K562 (cell line): ENCODE results near the gene FOXD3. TPM values are rescaled to one million over a fixed set of nuclear protein-coding genes. Genes with fewer than 3 reads are reported as not detected.

Experiments
- AFF1 ChIP-seq, 2 experiments: fragments of 450-650 bp; IDR thresholded peaks; 2 replicates each; pipeline ENCODE4 v1.6.1; 2018; ENCODE audit warnings: mild to moderate bottlenecking in 2 of 2, low read depth in 1 of 2; ENCODE audit not compliant: partially characterized antibody in 2 of 2
- CAMTA2 ChIP-seq: fragments of 250-450 bp; sonication (Bioruptor Pico); conservative IDR thresholded peaks from 2 replicates; pipeline ENCODE4 v1.5.1; 2022
- EGR1 ChIP-seq: fragments of 450-650 bp; conservative IDR thresholded peaks from 2 replicates; pipeline ENCODE4 v1.6.1; 2017; ENCODE audit warnings: mild to moderate bottlenecking
- FOXJ3 ChIP-seq: sonication (generic); formaldehyde crosslinking; IDR thresholded peaks from 2 replicates; pipeline ENCODE4 v1.4.0; 2020; ENCODE audit warnings: mild to moderate bottlenecking, missing genetic modification reagents
- HDGF ChIP-seq: fragments of 450-650 bp; IDR thresholded peaks from 2 replicates; pipeline ENCODE4 v1.6.1; 2016
- HMG20B ChIP-seq: fragments of 250-450 bp; sonication (Bioruptor Pico); IDR thresholded peaks from 2 replicates; pipeline ENCODE4 v1.5.0; 2021; ENCODE audit warnings: mild to moderate bottlenecking
- KLF13 ChIP-seq: fragments of 450-650 bp; IDR thresholded peaks from 2 replicates; pipeline ENCODE4 v1.6.1; 2016; ENCODE audit warnings: missing genetic modification characterization, low read depth, mild to moderate bottlenecking, missing compliant biosample characterization, moderate library complexity, borderline replicate concordance
- MEIS2 ChIP-seq: fragments of 450-650 bp; IDR thresholded peaks from 2 replicates; pipeline ENCODE4 v1.6.1; 2014; ENCODE audit warnings: mild to moderate bottlenecking; ENCODE audit not compliant: partially characterized antibody
- NCOA4 ChIP-seq: fragments of 450-650 bp; IDR thresholded peaks from 2 replicates; pipeline ENCODE4 v1.6.1; 2018; ENCODE audit warnings: mild to moderate bottlenecking; ENCODE audit not compliant: partially characterized antibody
- NR2C2 ChIP-seq, 2 experiments: fragments of 200-800 bp in 1 of 2; sonication (Bioruptor generic) in 1 of 2; sonication (generic) in 1 of 2; formaldehyde crosslinking in 1 of 2; IDR thresholded peaks; 2 replicates each; pipeline versions ENCODE4 v1.6.1 to v1.8.0; 2016 to 2022; ENCODE audit warnings: mild to moderate bottlenecking in 1 of 2, missing compliant biosample characterization in 1 of 2, missing genetic modification characterization in 1 of 2, missing genetic modification reagents in 1 of 2
- NR2F6 ChIP-seq: fragments of 450-650 bp; formaldehyde crosslinking; IDR thresholded peaks from 2 replicates; pipeline ENCODE4 v1.4.0; 2020; ENCODE audit warnings: mild to moderate bottlenecking
- POLR3G ChIP-seq: IDR thresholded peaks from 2 replicates; pipeline ENCODE4 v1.6.1; 2011; ENCODE audit not compliant: insufficient read length, insufficient replicate concordance; ENCODE audit errors: extremely low read depth
- PTRF ChIP-seq: fragments of 450-650 bp; IDR thresholded peaks from 2 replicates; pipeline ENCODE4 v1.6.1; 2016; ENCODE audit warnings: mild to moderate bottlenecking, missing genetic modification characterization, missing compliant biosample characterization
- RBM22 ChIP-seq: fragments of 200-400 bp; formaldehyde crosslinking; IDR thresholded peaks from 2 replicates; pipeline ENCODE4 v1.6.1; 2018; ENCODE audit warnings: low read length, low read depth; ENCODE audit not compliant: poor library complexity, severe bottlenecking
- SMARCE1 ChIP-seq: fragments of 450-650 bp; IDR thresholded peaks from 2 replicates; pipeline ENCODE4 v1.7.1; 2016; ENCODE audit warnings: mild to moderate bottlenecking
- TRIM24 ChIP-seq, 2 experiments: fragments of 450-650 bp; IDR thresholded peaks; 2 replicates each; pipeline ENCODE4 v1.6.1; 2016
- ZNF3 ChIP-seq: fragments of 250-450 bp; sonication (Bioruptor Pico); IDR thresholded peaks from 2 replicates; pipeline ENCODE4 v1.5.0; 2021; ENCODE audit warnings: mild to moderate bottlenecking, moderate library complexity
- ZNF707 ChIP-seq: fragments of 250-450 bp; sonication (Bioruptor Pico); conservative IDR thresholded peaks from 2 replicates; pipeline ENCODE4 v1.8.0; 2022; ENCODE audit warnings: inconsistent platforms, mild to moderate bottlenecking, moderate library complexity
- ZSCAN29 ChIP-seq: fragments of 450-650 bp; IDR thresholded peaks from 2 replicates; pipeline ENCODE4 v1.6.1; 2017
- polyA plus RNA-seq, 8 experiments: library from polyadenylated mRNA; depleted of rRNA in 4 of 8; stranded (reverse) in 5 of 8; unstranded in 3 of 8; fragments of >200 nt; fragmentation: Nextera tagmentation in 2 of 8; fragmentation: Illumina TruSeq in 1 of 8; extraction: Ambion mirVana in 2 of 8; extraction: Trizol in 1 of 8; gene quantifications; 2 replicates each; pipeline versions ENCODE4 v1.2.1 to v1.2.3, GENCODE V29; 2011 to 2014; ENCODE audit warnings: inconsistent platforms in 1 of 8, missing spikeins in 1 of 8
- total RNA-seq, 7 experiments: library from RNA; depleted of rRNA in 6 of 7; stranded (reverse); fragments of >200 nt in 6 of 7; fragmentation: Illumina TruSeq in 2 of 7; extraction: Trizol in 2 of 7; gene quantifications; 2 replicates each; pipeline versions ENCODE4 v1.2.1 to v1.2.3, GENCODE V29; 2011 to 2021; ENCODE audit warnings: low replicate concordance in 1 of 7
- TF ChIP-seq, protein P1 (sequence below), 2 experiments: IDR thresholded peaks; 2 replicates each; pipeline ENCODE4 v1.6.1; 2012; ENCODE audit warnings: improper control_type of control experiment in 2 of 2, low read depth in 2 of 2, low read length in 2 of 2, borderline replicate concordance in 1 of 2
- TF ChIP-seq, protein P2 (sequence below): sonication (generic); formaldehyde crosslinking; IDR thresholded peaks from 2 replicates; pipeline ENCODE4 v1.8.0; 2022; ENCODE audit warnings: mild to moderate bottlenecking, low read depth, missing genetic modification reagents

The FOXD3 gene
- total and polyA plus RNA-seq, 9 of the 15 experiments (the other 6 are each of a cell fraction or from before 2014, with no cell fraction given): 0.06 to 0.45 (median 0.10) TPM; not detected in 2

DNA sequence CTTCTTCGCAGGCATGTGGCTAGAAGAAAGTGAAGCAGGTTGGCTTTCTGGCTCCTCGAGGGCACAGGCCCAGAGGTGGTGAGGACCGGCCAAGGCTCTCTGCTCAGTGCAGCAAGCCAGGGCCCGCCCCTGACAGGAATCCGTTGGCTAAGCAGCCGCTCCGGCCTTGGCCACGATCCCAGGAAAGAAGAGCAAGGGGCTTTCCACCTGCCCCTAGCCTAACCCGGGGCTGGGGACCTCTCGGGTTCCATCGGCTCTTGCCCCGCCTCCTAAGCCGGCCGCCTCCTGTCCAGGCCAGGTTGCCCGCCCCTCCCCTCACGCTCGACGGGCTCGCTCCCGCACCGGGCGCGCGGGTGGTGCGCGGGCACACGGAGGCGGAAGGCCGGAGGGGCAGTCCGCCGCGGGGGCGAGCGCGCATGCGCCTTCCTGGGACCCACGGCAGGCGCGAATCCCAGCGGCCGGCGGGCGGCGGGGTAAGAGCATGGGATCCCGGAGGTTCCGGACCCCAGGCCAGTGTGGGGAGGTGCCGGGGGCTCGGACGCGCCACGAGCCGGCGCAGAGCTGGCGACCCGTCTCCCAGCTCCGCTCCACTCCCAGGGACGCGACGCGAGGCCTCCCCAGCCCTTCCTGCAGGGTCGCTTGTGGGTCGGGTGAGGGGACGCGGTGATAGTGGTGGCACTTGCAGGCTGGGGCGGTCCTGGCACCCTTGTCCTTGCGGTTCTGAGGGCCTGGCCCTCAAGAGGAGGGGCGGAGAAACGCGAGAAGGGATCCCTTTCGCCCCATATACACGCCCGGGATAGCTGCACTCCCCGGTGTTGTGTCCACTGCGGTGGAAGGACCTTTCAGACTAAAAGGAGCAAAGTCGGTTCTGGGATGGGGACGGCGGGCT, 45.1 kb downstream of the FOXD3 start, which contains the start of gene ALG6 (continued):
- TF ChIP-seq, protein P1, sequence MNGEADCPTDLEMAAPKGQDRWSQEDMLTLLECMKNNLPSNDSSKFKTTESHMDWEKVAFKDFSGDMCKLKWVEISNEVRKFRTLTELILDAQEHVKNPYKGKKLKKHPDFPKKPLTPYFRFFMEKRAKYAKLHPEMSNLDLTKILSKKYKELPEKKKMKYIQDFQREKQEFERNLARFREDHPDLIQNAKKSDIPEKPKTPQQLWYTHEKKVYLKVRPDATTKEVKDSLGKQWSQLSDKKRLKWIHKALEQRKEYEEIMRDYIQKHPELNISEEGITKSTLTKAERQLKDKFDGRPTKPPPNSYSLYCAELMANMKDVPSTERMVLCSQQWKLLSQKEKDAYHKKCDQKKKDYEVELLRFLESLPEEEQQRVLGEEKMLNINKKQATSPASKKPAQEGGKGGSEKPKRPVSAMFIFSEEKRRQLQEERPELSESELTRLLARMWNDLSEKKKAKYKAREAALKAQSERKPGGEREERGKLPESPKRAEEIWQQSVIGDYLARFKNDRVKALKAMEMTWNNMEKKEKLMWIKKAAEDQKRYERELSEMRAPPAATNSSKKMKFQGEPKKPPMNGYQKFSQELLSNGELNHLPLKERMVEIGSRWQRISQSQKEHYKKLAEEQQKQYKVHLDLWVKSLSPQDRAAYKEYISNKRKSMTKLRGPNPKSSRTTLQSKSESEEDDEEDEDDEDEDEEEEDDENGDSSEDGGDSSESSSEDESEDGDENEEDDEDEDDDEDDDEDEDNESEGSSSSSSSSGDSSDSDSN (IDR thresholded peaks at IDR 0.05; ENCODE audit: borderline replicate concordance in 1 of 2, low read depth in 2 of 2, low read length in 2 of 2): peak in 1 of 2 experiments; percentile 56; a peak in 2 of 4 replicates
- TF ChIP-seq TRIM24 (IDR thresholded peaks at IDR 0.05) (peak in 1 of 2 experiments; percentile 12; a peak in 1 of 4 replicates), ZNF707 (CRISPR knock-in tag) (no peak), SMARCE1 (0 out of 2 replicates have a peak, but pooled peaks have one; percentile 14), HMG20B (CRISPR knock-in tag) (no peak), ZSCAN29 (no peak), PTRF (tag) (no peak), NCOA4 (no peak), NR2C2 (CRISPR knock-in tag; IDR thresholded peaks at IDR 0.05) (no peak), NR2C2 (tag; IDR thresholded peaks at IDR 0.05) (peak; percentile 54; the same call in 1 of the 2 replicates), POLR3G (no peak), ZNF3 (no peak), CAMTA2 (CRISPR knock-in tag) (no peak), FOXJ3 (CRISPR knock-in tag) (no peak), NR2F6 (CRISPR knock-in tag) (no peak), EGR1 (peak; percentile 20; the same call in 1 of the 2 replicates), HDGF (no peak), KLF13 (no peak), AFF1 (IDR thresholded peaks at IDR 0.05; ENCODE audit: low read depth in 1 of 2, partially characterized antibody in 2 of 2) (no peak), RBM22 (no peak), MEIS2 (peak; percentile 67)
- TF ChIP-seq, protein P2, sequence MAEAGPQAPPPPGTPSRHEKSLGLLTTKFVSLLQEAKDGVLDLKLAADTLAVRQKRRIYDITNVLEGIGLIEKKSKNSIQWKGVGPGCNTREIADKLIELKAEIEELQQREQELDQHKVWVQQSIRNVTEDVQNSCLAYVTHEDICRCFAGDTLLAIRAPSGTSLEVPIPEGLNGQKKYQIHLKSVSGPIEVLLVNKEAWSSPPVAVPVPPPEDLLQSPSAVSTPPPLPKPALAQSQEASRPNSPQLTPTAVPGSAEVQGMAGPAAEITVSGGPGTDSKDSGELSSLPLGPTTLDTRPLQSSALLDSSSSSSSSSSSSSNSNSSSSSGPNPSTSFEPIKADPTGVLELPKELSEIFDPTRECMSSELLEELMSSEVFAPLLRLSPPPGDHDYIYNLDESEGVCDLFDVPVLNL: no peak
